ENCODE data around the gene ACTR2. TPM values are rescaled to one million over a fixed set of nuclear protein-coding genes. Genes with fewer than 3 reads are reported as not detected.
"Not testable (repeated sequence)": the region's sequence is repeated elsewhere in the genome, so short reads cannot be mapped to it uniquely, and the experiment has no call there.

Gene ACTR2
- total RNA-seq, 1 donor from 2014 or later, result 217 TPM

GRCh38 chr2:65231121-65231520 is 3.5 kb downstream of the ACTR2 start:
- H3K4me1 Mint-ChIP-seq, result peaks cover 27% of the 10 kb centered on the region
- H3K4me3 Mint-ChIP-seq, result no peak overlapping the region
- H3K9me3 Mint-ChIP-seq, result no peaks in the 10 kb centered on the region
- no peaks in the 10 kb centered on the region for H3K27me3 Mint-ChIP-seq (ENCODE audit: low read depth)
- DNase-seq (ENCODE audit: low read depth, low spot score), result no peak
- TF ChIP-seq, protein P1, sequence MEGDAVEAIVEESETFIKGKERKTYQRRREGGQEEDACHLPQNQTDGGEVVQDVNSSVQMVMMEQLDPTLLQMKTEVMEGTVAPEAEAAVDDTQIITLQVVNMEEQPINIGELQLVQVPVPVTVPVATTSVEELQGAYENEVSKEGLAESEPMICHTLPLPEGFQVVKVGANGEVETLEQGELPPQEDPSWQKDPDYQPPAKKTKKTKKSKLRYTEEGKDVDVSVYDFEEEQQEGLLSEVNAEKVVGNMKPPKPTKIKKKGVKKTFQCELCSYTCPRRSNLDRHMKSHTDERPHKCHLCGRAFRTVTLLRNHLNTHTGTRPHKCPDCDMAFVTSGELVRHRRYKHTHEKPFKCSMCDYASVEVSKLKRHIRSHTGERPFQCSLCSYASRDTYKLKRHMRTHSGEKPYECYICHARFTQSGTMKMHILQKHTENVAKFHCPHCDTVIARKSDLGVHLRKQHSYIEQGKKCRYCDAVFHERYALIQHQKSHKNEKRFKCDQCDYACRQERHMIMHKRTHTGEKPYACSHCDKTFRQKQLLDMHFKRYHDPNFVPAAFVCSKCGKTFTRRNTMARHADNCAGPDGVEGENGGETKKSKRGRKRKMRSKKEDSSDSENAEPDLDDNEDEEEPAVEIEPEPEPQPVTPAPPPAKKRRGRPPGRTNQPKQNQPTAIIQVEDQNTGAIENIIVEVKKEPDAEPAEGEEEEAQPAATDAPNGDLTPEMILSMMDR (conservative IDR thresholded peaks at IDR 0.05), result no peak
- no peak overlapping the region for H3K27ac Mint-ChIP-seq (ENCODE audit: unreplicated experiment)
- no peaks in the 10 kb centered on the region for H3K36me3 Mint-ChIP-seq (ENCODE audit: low read depth)

DNA sequence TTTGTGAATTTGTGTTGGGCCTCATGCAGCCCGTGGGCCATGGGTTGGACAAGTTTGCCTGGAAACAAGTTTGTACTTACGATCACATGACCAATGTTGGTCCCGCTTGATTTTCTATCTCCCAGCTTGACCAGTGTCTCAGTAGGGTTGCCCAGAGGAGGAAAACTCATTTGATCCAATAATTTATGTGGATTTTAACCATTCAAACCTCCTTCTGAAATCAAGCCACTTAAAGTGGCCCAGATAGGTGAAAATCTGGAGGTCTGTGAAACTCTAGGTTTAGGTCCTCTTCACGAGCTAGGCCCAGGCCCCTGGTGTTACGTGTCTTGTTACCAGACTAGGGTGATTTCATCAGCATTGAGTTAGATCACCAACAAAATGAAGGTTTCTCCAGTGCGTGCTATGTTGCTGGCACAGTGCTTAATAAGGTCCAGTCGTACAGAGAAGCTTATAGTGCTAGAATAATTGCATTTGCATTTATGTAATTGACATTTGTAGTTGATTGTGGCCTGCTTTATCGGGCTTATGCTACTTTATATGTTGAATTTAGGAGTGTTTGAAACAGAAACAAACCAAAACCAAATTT is 4.4 kb downstream of the ACTR2 start:
- H3K4me3 Mint-ChIP-seq, result peak overlapping the region; percentile 17
- no peaks in the 10 kb centered on the region for H3K9me3 Mint-ChIP-seq
- peaks cover 20% of the 10 kb centered on the region for H3K4me1 Mint-ChIP-seq
- no peak for DNase-seq (ENCODE audit: low read depth, low spot score)
- TF ChIP-seq, protein P1 (conservative IDR thresholded peaks at IDR 0.05), result no peak
- H3K36me3 Mint-ChIP-seq (ENCODE audit: low read depth), result no peaks in the 10 kb centered on the region
- H3K27ac Mint-ChIP-seq (ENCODE audit: unreplicated experiment), result no peak overlapping the region
- no peaks in the 10 kb centered on the region for H3K27me3 Mint-ChIP-seq (ENCODE audit: low read depth)

GRCh38 chr2:65232636-65233035 is 5.0 kb downstream of the ACTR2 start:
- Mint-ChIP-seq H3K27me3 (ENCODE audit: low read depth) (no peaks in the 10 kb centered on the region), H3K27ac (ENCODE audit: unreplicated experiment) (no peak overlapping the region), H3K36me3 (ENCODE audit: low read depth) (no peaks in the 10 kb centered on the region), H3K4me3 (no peak overlapping the region), H3K9me3 (no peaks in the 10 kb centered on the region), H3K4me1 (peaks cover 15% of the 10 kb centered on the region)
- TF ChIP-seq, protein P1 (conservative IDR thresholded peaks at IDR 0.05), result no peak
- no peak for DNase-seq (ENCODE audit: low read depth, low spot score)

DNA sequence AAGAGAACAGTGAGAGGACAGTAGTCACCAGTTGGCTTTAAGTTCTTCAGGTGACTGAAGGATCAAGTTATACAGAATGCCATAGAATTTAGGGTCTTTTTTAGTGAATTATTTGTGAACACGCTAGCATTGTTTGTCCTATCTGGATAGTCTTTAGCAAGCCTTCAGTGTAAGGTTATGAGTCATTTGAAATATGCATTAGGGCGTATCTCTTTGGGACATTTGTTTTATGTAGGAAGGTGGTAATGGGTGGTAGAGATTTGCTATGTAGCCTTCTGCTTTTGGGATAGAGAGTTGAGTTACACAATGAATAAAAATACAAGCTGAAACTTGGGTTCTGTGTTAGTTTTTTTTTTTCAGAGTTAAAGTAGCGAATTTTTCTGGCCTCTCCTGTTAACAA is 13.0 kb downstream of the ACTR2 start:
- H3K4me3 Mint-ChIP-seq, result no peak overlapping the region
- no peak overlapping the region for H3K27ac Mint-ChIP-seq (ENCODE audit: unreplicated experiment)

GRCh38 chr2:65244452-65244851 is 16.8 kb downstream of the ACTR2 start:
- not testable (repeated sequence) for DNase-seq (ENCODE audit: low read depth, low spot score); H3K36me3 Mint-ChIP-seq (ENCODE audit: low read depth); H3K27me3 Mint-ChIP-seq (ENCODE audit: low read depth); H3K9me3 Mint-ChIP-seq; H3K4me3 Mint-ChIP-seq; H3K4me1 Mint-ChIP-seq; H3K27ac Mint-ChIP-seq (ENCODE audit: unreplicated experiment)

More for the DNA sequence above, 13.0 kb downstream of the ACTR2 start:
- Mint-ChIP-seq H3K36me3 (ENCODE audit: low read depth) (no peaks in the 10 kb centered on the region), H3K27me3 (ENCODE audit: low read depth) (no peaks in the 10 kb centered on the region), H3K4me1 (no peaks in the 10 kb centered on the region), H3K9me3 (no peaks in the 10 kb centered on the region)
- TF ChIP-seq, protein P1 (conservative IDR thresholded peaks at IDR 0.05), result no peak
- DNase-seq (ENCODE audit: low read depth, low spot score), result no peak

DNA sequence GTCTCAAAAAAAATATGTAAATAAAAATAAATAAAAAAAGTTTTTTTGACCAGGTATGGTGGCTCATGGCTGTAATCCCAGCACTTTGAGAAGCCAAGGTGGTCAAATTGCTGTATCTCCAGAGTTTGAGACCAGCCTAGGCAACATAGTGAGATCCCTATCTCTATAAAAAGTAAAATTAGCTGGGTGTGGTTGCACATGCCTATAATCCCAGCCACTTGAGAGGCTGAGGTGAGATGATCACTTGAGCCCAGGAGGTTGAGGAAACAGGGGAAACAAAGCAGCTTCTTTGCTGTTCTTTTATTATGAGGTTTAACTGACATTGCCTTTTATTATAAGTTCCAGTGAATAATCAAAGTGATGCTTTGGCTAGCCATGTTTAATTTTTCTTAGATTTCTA is 25.0 kb downstream of the ACTR2 start:
- TF ChIP-seq, protein P1 (conservative IDR thresholded peaks at IDR 0.05), result no peak

More for the DNA sequence above, 25.0 kb downstream of the ACTR2 start:
- H3K27ac Mint-ChIP-seq (ENCODE audit: unreplicated experiment), result no peak overlapping the region
- no peaks in the 10 kb centered on the region for H3K4me1 Mint-ChIP-seq
- peaks cover 13% of the 10 kb centered on the region for H3K36me3 Mint-ChIP-seq (ENCODE audit: low read depth)
- H3K27me3 Mint-ChIP-seq (ENCODE audit: low read depth), result no peaks in the 10 kb centered on the region
- no peak for DNase-seq (ENCODE audit: low read depth, low spot score)
- H3K9me3 Mint-ChIP-seq, result no peaks in the 10 kb centered on the region
- H3K4me3 Mint-ChIP-seq, result no peak overlapping the region

Data from neural crest cell (in vitro differentiated cells).